GM18526 (cell line): Measurements from ENCODE around the gene PHTF1.

Source experiments
- POLR2A ChIP-seq: IDR thresholded peaks from 3 replicates; pipeline ENCODE4 v1.6.1; 2011; ENCODE audit not compliant: insufficient read length; ENCODE audit errors: extremely low read depth

Gene PHTF1

DNA sequence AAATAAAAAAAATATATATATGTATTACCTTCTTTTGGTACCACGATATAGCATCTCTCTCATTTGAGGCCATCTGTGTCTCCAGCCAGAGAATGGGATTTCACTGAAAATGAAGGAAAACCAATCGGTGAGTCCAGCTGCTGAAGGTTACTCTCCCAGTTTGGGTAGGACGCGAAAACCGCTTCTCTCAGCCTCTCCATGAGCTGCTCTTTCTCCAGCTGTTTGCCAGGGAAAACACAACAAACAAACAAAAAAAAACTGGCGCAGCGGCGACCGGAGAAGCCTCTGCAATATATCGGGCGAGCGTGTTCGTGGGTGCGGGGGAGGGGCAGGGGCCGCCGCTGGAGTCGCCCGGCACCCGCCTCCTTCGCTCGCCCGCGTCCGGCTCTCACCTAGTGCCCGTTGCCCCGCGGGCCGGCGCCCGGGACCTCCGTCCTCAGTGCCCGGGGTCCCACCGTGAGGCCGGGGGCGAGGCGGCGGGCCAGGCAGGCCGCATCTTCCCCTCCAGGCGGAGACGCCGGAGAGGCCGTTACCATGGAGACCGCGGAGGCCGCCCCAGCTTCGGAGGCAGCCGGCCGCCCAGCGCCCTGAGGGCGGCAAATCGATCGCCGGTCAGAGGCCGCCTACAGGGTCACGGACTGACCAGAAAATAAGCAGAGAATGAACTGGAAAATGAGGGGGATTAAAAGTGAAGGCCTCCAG is 504 bp downstream of the PHTF1 start:
- no peak for TF ChIP-seq POLR2A

- no peak for TF ChIP-seq POLR2A
These were observed 2.8 kb downstream of the PHTF1 start for GRCh38 chr1:113756461-113756860.

GRCh38 chr1:113751516-113751915 is 7.8 kb downstream of the PHTF1 start:
- TF ChIP-seq POLR2A: no peak

GRCh38 chr1:113751114-113751513 is 8.2 kb downstream of the PHTF1 start:
- TF ChIP-seq POLR2A: no peak

DNA sequence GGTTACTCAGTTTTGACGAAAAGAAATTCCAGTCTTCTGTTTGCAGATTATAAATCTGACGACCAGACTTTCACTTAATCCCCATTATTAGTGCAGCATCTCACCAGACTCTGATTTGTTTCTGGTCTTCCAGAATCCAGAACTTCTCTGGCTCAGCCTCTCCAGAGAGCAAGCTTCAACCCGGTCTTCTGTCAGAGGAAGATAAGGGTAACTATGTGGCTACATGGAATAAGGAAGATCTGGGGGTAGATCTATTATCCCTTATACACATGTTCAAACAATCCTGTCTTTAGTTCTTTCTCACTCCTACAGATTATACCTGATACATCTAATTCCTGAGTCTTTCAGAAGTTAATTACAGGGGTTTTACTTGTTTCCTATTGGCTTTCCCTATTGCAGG is 9.9 kb downstream of the PHTF1 start:
- TF ChIP-seq POLR2A: no peak

DNA sequence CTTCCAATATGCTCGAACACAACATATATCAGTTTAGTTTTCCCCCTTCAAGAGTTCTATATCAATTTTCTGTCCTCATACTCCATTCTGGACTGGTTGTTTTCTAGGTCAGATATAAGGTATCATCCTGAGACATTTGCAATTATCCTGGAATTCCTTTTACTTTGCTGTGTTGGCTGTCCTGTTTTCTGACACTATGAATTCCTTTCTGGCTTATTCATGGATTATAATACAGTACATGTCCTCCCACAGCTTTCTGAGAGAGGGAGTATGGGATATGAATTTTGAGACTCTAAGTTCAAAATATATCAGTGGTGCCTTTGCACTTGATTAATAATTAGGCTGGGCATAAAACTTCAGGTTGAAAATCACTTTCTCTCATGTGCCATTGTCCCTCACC is 11.9 kb downstream of the PHTF1 start:
- no peak for TF ChIP-seq POLR2A

- TF ChIP-seq POLR2A: no peak
These were observed 13.9 kb downstream of the PHTF1 start for GRCh38 chr1:113745425-113745824.

- TF ChIP-seq POLR2A: no peak
These were observed 15.2 kb downstream of the PHTF1 start for GRCh38 chr1:113744114-113744513.

DNA sequence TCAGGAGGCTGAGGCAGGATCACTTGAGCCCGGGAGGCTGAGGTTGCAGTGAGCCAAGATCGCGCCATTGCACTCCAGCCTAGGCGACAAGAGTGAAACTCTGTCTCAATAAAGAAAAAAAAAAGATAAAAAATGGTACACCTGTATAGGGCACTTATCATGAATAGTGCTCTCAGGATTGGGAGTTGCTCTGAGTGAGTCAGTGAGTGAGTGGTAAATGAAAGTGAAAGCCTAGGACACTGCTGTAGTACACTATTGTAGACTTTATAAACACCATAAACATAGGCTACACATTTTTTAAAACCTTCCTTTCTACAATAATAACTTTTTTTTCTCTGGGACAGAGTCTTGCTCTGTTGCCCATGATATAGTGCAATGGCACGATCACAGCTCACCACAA is 16.8 kb downstream of the PHTF1 start:
- TF ChIP-seq POLR2A: no peak

DNA sequence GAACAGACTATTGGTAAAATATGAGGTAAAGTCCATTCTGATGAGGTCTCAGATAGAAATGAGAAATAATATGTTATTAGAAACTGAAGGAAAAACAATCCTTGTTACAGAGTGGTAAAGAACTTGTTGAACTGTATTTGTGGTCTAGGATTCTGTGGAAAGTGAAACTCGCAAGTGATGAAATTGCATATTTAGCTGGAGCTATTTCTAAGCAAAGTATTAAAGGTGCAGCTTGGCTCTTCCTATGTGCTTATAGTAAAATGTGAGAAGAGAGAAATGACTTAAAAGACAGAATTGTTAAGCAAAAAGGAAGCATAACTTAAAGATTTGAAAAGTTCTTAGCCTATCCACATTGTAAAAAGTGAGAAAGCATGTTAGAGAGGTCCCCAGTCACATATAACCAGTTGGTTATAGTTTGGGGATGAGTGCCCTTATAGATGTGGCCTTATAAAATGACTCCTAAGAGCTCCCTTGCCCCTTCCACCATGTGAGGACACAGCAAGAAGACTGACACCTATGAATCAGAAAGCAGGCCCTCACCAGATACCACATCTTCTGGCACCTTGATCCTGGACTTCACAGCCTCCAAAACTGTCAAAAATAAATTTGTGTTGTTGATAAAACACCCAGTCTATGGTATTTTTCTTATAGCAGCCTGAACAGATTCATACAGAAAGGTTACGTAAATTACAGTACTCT is 24.8 kb downstream of the PHTF1 start:
- TF ChIP-seq POLR2A: no peak

DNA sequence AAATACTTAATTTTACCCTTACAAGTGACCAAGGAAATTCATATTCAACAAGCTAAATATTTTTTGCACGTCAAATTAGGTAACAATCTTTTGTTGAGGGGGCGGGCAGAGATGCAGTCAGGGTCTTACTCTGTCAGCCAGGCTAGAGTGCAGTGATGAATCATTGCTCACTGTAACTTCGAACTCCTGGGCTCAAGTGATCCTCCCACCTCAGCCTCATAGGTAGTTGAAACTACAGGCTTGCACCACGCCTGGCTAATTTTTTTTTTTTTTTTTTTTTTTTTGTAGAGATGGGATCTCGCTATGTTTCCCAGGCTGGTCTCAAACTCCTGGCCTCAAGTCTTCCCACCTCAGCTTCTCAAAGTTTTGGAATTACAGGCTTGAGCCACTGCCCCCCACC is 26.5 kb downstream of the PHTF1 start:
- TF ChIP-seq POLR2A: no peak

- no peak for TF ChIP-seq POLR2A
These were observed 38.3 kb downstream of the PHTF1 start for GRCh38 chr1:113721010-113721409.

DNA sequence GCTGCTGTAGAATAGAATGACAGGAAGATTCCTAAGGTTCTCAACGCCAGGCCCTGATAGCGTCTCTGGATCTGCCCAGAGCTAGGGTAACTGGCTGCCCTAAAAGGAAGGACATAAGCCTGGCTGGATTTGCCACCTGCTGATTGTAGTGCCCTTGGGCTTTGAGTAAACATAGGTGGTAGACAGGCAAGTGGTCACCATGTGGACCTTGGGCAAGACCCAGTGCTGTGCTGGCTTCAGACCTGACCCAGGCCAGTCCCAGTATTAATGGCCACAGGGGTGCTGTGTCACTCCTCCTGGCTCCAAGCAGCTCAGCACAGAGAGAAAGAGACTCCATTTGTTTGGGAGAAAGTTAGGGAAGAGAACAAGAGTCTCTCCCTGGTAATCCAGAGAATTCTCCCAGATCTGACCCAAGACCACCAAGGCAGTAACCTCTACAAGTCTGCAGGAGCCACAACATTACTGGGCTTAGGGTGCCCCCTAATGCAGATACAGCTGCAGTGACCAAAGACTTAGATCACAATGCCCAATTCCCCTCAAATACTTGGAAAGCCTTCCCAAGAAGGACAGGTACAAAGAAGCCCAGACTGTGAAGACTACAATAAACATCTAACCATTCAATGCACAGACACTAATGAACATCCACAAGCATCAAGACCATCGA is 44.5 kb downstream of the PHTF1 start:
- no peak for TF ChIP-seq POLR2A

DNA sequence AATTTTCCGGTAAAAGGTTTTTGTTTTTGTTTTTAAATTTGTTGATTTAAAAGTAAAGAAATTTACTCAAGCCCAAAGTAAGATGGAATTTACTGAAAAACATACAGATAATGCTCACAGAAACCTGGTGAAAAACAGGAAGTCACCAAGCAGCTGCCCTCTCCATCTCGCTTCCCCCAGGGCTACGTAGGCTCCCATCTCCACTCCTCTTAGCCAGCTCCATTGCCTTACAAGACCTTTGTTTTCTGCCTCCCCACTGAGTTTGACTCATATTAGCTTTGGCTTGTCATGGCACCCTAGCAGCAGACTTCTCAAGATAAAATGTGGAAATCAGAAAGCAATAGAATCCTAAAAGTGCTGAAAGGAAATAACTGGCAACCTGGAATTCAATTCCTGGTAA is 57.9 kb downstream of the PHTF1 start:
- no peak for TF ChIP-seq POLR2A

DNA sequence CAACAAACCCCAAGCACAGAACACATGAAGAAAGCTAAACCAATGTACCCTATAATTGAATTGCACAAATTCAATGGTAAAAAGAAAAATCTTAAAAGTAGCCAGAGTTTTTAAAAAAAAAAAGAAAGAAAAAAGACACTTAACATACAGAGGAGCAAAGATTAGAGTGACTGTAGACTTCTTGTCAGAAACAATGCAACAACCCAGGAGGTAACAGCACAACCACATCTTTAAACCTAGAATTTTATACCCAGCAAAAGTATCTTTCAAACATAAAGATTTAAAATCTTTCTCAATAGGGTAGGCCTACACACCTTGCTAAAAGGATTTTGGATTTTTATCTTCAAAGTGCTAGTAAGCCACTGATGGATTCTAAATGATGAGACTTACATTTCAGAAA is 64.4 kb downstream of the PHTF1 start:
- no peak for TF ChIP-seq POLR2A

GRCh38 chr1:113692824-113693431 is 66.4 kb downstream of the PHTF1 start:
- no peak for TF ChIP-seq POLR2A
